GM15510 (cell line): ENCODE results near the gene CRYGD.

Source experiments
- POLR2A ChIP-seq: IDR thresholded peaks from 3 replicates; pipeline ENCODE4 v1.6.1; 2011; ENCODE audit warnings: borderline replicate concordance; ENCODE audit not compliant: insufficient read length; ENCODE audit errors: extremely low read depth

CRYGD gene

GRCh38 chr2:208101716-208102631, 22.4 kb downstream of the CRYGD start:
- TF ChIP-seq POLR2A, result no peak

- TF ChIP-seq POLR2A, result no peak
Observed at GRCh38 chr2:208099682-208100470, 24.4 kb downstream of the CRYGD start.

DNA sequence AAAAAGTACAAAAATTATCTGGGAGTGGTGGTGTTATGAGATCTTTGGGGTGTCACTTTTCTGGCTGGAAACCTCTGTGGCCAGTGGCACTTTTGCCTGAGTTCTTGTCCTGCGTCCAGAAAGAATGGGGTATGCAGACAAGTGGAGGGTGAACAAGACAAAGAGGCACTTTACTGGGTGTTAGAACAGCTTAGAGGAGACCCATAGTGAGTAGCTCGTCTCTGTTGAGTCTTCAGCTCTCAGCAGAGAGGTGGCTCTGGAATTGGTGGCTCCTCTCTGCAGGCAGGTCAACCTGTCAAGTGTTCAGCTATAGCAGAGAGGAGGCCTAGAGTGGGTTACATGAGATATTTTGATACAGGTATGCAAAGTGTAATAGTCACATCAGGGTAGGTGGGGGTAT, 26.1 kb downstream of the CRYGD start:
- no peak for TF ChIP-seq POLR2A

GRCh38 chr2:208097801-208098200, 26.5 kb downstream of the CRYGD start:
- no peak for TF ChIP-seq POLR2A

GRCh38 chr2:208097313-208097712, 27.0 kb downstream of the CRYGD start:
- no peak for TF ChIP-seq POLR2A

- no peak for TF ChIP-seq POLR2A
Observed at GRCh38 chr2:208096080-208096479, 28.2 kb downstream of the CRYGD start.

- TF ChIP-seq POLR2A, result no peak
Observed at GRCh38 chr2:208093128-208093527, 31.2 kb downstream of the CRYGD start.

DNA sequence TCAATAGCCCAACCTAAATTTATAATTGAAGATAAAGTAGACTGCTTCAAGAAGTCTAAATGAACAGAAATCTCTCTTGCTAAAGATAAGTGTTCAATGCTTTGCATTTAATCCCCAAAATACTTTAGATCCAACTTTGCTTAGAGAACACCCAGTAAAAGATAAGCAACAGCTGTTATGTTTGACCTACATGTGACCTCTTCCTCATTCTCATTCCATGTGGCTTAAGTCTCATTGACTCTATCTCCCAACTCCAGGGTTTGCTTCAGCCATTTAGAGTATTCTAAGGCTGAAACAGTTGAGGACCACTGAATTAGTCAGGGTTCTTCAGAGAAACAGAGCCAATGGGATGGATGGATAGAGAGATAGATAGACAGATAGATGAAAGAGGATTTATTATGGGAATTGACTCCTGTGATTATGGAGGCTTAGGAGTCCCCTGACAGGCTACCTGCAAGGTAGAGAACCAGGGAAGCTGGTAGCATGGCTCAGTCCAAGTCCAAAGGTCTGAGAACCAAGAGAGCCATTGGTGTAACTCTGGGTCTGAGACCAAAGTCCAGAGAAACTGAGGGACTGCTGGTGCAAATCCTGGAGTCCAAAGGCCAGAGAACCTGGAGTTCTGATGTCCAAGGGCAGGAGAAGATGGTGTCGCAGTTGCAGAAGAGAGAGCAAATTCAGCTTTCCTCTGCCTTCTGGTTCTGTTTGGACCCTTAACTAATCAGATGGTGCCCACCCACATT, 32.1 kb downstream of the CRYGD start:
- TF ChIP-seq POLR2A, result no peak

DNA sequence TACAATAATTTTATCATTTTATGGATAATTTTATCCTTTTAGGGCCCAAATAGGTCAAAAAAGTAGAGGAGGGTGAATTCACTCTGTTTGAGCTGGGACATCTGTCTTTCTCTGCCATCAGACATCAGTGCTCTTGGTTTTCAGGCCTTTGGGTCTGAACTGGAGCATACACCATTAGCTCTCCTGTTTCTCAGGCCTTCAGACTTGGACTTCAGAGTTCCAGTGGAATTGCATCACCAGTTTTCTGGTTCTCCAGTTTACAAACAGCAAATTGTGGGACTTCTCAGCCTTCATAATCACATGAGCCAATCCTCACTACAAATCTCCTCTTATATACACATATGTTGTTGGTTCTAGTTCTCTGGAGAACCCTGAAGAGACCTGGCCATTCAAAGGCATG, 33.9 kb downstream of the CRYGD start:
- TF ChIP-seq POLR2A, result no peak

DNA sequence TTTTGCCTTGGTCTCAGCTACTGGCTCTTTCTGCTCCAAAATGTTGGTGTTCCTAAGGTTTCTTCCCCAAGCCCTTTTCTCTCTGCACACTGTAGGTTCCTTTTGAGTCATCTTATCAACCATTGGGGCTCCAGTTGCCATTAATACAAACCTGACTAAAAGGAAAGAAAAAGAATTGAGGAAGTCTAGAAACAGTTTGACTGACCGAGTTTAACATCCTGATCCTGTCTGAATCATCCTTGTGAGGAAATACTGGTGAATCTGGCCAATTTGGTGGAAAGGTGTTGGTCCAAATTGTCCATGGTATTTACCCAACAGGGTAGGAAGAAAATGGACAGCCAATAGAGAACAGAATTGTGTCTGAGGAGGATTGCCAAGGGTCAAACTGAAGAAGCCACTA, 38.3 kb downstream of the CRYGD start:
- TF ChIP-seq POLR2A, result no peak

DNA sequence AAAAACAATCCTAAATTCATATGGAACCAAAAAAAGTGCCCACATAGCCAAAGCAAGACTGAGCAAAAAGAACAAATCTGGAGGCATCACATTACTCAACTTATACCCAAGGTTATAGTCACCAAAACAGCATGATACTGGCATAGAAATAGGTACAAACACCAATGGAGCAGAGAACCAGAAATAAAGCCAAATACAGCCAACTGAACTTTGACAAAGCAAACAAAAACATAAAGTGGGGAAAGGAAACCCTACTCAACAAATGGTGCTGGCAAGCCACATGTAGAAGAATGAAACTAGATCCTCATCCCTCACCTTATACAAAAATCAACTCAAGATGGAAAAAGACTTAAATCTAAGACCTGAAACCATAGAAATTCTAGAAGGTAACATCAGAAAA, 40.5 kb downstream of the CRYGD start:
- no peak for TF ChIP-seq POLR2A

DNA sequence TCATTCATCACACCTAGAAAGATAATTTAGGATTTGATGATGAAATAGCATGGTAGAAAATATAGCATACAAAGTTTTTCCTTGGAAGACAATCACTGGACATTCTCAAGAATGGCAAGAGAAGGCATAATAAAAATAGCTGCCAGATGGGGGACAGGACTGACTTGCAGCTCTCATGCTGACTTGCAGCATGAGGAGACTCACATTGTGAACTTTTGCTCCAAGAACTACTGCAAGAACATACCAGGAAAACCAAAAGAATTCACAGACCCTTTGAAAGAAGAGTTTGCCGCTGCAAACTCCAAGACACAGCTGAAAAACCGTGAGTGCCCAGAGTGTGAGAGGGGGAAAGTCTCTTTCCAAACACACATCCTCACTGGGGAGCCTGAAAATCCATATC, 47.0 kb downstream of the CRYGD start:
- TF ChIP-seq POLR2A, result no peak

DNA sequence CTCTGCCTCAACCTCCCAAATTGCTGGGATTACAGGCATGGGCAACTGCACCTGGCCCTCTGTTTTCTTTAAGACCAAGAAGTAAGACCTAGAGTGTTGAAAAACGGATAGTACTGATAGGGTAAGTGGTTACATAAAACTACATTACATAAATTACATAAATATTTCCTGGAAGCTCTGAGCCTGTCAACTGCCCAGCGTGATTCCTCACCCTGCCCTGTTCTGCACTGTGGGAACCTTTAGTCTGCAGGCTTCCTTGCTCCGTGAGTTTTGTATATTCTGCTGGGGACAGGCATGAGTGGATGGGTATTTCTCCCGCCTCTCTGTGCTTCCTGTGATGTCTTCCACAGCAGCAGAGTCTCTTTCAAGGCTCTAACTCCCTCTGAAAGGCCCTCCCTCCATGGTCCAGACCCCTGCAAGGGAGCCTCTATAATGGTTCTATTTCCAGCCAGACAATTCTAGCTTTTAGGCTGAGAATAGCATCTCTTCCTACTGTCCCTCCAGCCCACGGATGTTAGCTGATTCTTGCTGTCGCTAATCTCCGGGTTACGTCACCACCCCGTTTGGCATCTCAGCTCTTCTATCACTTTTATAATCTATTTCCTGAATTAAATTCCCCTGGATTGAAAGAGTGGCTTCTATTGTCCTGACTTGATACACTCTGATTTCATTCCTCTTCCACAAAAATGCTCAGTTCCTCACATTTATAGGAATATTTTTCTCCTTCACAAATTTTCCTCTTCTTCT, 49.5 kb downstream of the CRYGD start:
- no peak for TF ChIP-seq POLR2A

- no peak for TF ChIP-seq POLR2A
Observed at GRCh38 chr2:208072250-208072892, 52.0 kb downstream of the CRYGD start.
